Endothelial cell of umbilical vein (primary cell): Measurements from ENCODE around the gene FMNL2. TPM values are rescaled to one million over a fixed set of nuclear protein-coding genes. Genes with fewer than 3 reads are reported as not detected.

ENCODE experiments used
- BruUV-seq: library from RNA; stranded (reverse); fragments of 400-500 nt; replicated peaks from 2 replicates; lab custom pipeline; 2021; lab: Mats Ljungman, UMichigan
- CTCF ChIA-PET: fragments of 300-600, 350-600 bp; sonication (Branson Sonifier 250); formaldehyde crosslinking; loops from one replicate; lab custom pipeline; 2021; ENCODE audit warnings: antibody characterized with exemption, inconsistent platforms; lab: Charles Lee
- POLR2A ChIA-PET: fragments of 300-600, 350-600 bp; sonication (Branson Sonifier 250); formaldehyde crosslinking; loops from one replicate; lab custom pipeline; 2021; ENCODE audit warnings: antibody characterized with exemption, inconsistent platforms; lab: Charles Lee
- DNase-seq: peaks from one replicate; pipeline ENCODE4 v3.0.0-alpha.2; 2011; ENCODE audit warnings: low read depth, low spot score
- FAIRE-seq: peaks from 2 replicates; lab custom pipeline; 2011; peaks lifted over from hg19 to GRCh38; lab: Jason Lieb, UNC
- H2AFZ ChIP-seq: 2 replicates; pipeline ENCODE4 v1.6.0; 2012; ENCODE audit warnings: low read depth, low read length, control low read depth, inconsistent platforms
- H3K27ac ChIP-seq: 2 replicates; pipeline ENCODE4 v1.5.1; 2011; ENCODE audit warnings: low read depth, mild to moderate bottlenecking, control low read depth, low read length, moderate library complexity; ENCODE audit not compliant: insufficient read depth
- H3K27me3 ChIP-seq, 2 experiments: 2 replicates each; pipeline versions ENCODE4 v1.6.0 to v1.6.1; 2011; ENCODE audit warnings: low read length in 2 of 2, mixed read lengths in 1 of 2; ENCODE audit not compliant: control insufficient read depth in 2 of 2, insufficient read depth in 2 of 2
- H3K36me3 ChIP-seq, 2 experiments: 2 replicates in 1 of 2; 3 replicates in 1 of 2; pipeline ENCODE4 v1.5.1; 2011; ENCODE audit warnings: low read length in 2 of 2, mild to moderate bottlenecking in 1 of 2, moderate library complexity in 1 of 2; ENCODE audit not compliant: control insufficient read depth in 2 of 2, insufficient read depth in 2 of 2; ENCODE audit errors: extremely low read depth in 1 of 2
- H3K4me1 ChIP-seq: 3 replicates; pipeline ENCODE4 v1.5.1; 2011; ENCODE audit warnings: mild to moderate bottlenecking, low read length; ENCODE audit not compliant: control insufficient read depth, insufficient read depth; ENCODE audit errors: extremely low read depth
- H3K4me2 ChIP-seq: 2 replicates; pipeline ENCODE4 v1.6.1; 2011; ENCODE audit warnings: low read length, control low read depth, mixed read lengths; ENCODE audit not compliant: insufficient read depth
- H3K4me3 ChIP-seq, 3 experiments: fragments of 200-600 bp in 1 of 3; sonication (generic), shearing (Covaris generic) in 1 of 3; replicated peaks in 1 of 3; 2 replicates each; pipeline ENCODE4 v1.5.1; 2011 to 2016; ENCODE audit warnings: control low read depth in 3 of 3, low read length in 3 of 3, mild to moderate bottlenecking in 2 of 3, inconsistent platforms in 1 of 3, low read depth in 1 of 3, moderate library complexity in 1 of 3; ENCODE audit not compliant: insufficient read depth in 1 of 3
- H3K79me2 ChIP-seq: 2 replicates; pipeline ENCODE4 v1.6.0; 2012; ENCODE audit warnings: low read length, inconsistent platforms; ENCODE audit not compliant: control insufficient read depth, insufficient read depth
- H3K9ac ChIP-seq: replicated peaks from 2 replicates; pipeline ENCODE3; 2011; ENCODE audit warnings: low read length, control low read depth; ENCODE audit not compliant: insufficient read depth; ENCODE audit errors: extremely low read depth
- H3K9me1 ChIP-seq: replicated peaks from 3 replicates; pipeline ENCODE4 v1.6.0; 2011; ENCODE audit warnings: mild to moderate bottlenecking, low read length; ENCODE audit not compliant: control insufficient read depth, insufficient read depth; ENCODE audit errors: extremely low read depth
- H3K9me3 ChIP-seq: replicated peaks from 2 replicates; pipeline ENCODE4 v1.5.1; 2012; ENCODE audit warnings: low read length, inconsistent platforms; ENCODE audit not compliant: control insufficient read depth, insufficient read depth
- H4K20me1 ChIP-seq: replicated peaks from 2 replicates; pipeline ENCODE3; 2011; ENCODE audit warnings: mild to moderate bottlenecking, low read length; ENCODE audit not compliant: control insufficient read depth, insufficient read depth; ENCODE audit errors: extremely low read depth
- EZH2 ChIP-seq: IDR thresholded peaks from 2 replicates; pipeline ENCODE4 v1.6.1; 2012; ENCODE audit warnings: borderline replicate concordance, low read depth, mild to moderate bottlenecking, moderate library complexity, low read length, inconsistent platforms; ENCODE audit not compliant: severe bottlenecking
- FOS ChIP-seq: IDR thresholded peaks from 2 replicates; pipeline ENCODE4 v1.6.1; 2011; ENCODE audit warnings: mild to moderate bottlenecking, low read length, moderate library complexity, borderline replicate concordance; ENCODE audit not compliant: insufficient read depth
- GATA2 ChIP-seq: IDR thresholded peaks from 2 replicates; pipeline ENCODE4 v1.7.0; 2011; ENCODE audit warnings: low read depth, mild to moderate bottlenecking, moderate library complexity, mixed read lengths, low read length; ENCODE audit not compliant: insufficient read length, insufficient read depth
- JUN ChIP-seq: IDR thresholded peaks from 2 replicates; pipeline ENCODE4 v1.6.1; 2011; ENCODE audit warnings: borderline replicate concordance, low read depth; ENCODE audit not compliant: insufficient read length, insufficient read depth
- MYC ChIP-seq: IDR thresholded peaks from one replicate; pipeline ENCODE4 v1.6.1; 2011; ENCODE audit warnings: mild to moderate bottlenecking, low read depth, low read length
- POLR2A ChIP-seq: IDR thresholded peaks from 2 replicates; pipeline ENCODE4 v1.6.1; 2012; ENCODE audit warnings: low read depth, mild to moderate bottlenecking, control low read depth, low read length
- POLR2AphosphoS5 ChIP-seq: IDR thresholded peaks from 2 replicates; pipeline ENCODE4 v1.6.1; 2012; ENCODE audit warnings: low read depth, mild to moderate bottlenecking, control low read depth, low read length, moderate library complexity; ENCODE audit not compliant: insufficient read depth
- dilution Hi-C: fragments of 300-500 bp; cut with MboI; formaldehyde crosslinking; loops from one replicate; pipeline ENCODE4 v1.15.0; 2019; ENCODE audit warnings: low sequenced_read_pairs; ENCODE audit not compliant: extremely low pct_ligation_motif_present
- intact Hi-C: fragments of 100-400 bp; cut with micrococcal nuclease; formaldehyde crosslinking; loops from one replicate; pipeline ENCODE4 v1.10.0; 2022
- polyA plus RNA-seq, 4 experiments: library from polyadenylated mRNA; depleted of rRNA in 3 of 4; stranded (reverse) in 3 of 4; unstranded in 1 of 4; fragments of >200 nt; gene quantifications; 2 replicates each; pipeline versions ENCODE4 v1.2.1 to v1.2.3, GENCODE V29; 2011 to 2012; ENCODE audit warnings: missing spikeins in 1 of 4
- total RNA-seq: library from RNA; stranded (reverse); gene quantifications from 2 replicates; pipeline ENCODE4 v1.2.3, GENCODE V29; 2021
- TF ChIP-seq, protein P1 (sequence below), 2 donors: IDR thresholded peaks; 1 replicate in 1 of 2; 2 replicates in 1 of 2; pipeline ENCODE4 v1.5.1; 2011; ENCODE audit warnings: low read length in 2 of 2, mild to moderate bottlenecking in 2 of 2, moderate library complexity in 2 of 2, control low read depth in 1 of 2, inconsistent platforms in 1 of 2, low read depth in 1 of 2; ENCODE audit not compliant: insufficient read depth in 1 of 2; ENCODE audit errors: extremely low read depth in 1 of 2
- TF ChIP-seq, protein P2 (sequence below): IDR thresholded peaks from 2 replicates; pipeline ENCODE4 v1.6.1; 2011; ENCODE audit not compliant: insufficient read depth, insufficient read length

The FMNL2 gene
- total and polyA plus RNA-seq, 2 donors (not counting 3 experiments of a cell fraction or from before 2014, with no cell fraction given), result 8.3 to 28.0 TPM

DNA sequence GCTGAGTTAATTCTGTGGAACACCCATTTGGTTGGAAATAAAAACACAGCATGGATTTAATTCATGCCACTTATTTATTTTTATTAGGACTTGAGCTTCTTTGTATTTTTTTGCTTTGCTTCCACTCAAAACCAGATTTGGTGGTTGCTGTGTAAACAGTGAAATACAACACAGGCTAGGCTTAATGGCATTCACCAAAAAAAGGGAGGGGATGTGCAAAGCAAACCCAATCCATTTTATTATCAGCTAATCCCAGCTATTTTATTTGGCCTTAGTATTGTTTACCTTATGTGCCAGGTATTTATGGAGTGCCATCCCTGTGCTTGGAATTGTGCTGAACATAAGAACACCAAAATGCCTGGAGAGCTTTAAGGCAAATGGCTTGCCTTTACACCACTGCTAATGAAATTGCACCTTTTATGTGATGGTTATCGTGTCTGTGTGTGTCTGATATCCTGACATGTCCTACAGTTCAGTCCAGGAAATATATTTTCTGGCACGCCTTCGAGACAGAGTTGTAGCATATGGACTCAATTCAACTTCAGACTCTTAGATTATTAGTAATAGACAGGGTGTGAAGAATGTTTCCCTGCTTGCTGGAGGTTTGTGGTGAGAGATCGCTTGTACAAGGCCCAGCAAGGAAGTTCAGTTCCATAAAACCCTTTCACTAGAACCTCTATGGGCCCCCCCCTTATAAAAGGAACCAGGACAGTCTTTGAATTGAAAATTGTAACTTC, 282.6 kb downstream of the FMNL2 start:
- no TSS peak for BruUV-seq
- dilution Hi-C loops, result no loop called here
- intact Hi-C loops, result no loop called here
- Histone ChIP-seq H3K9me1 (no peaks in the 10 kb centered on the region), H3K9ac (no peak overlapping the region), H3K4me1 (peaks cover 4% of the 10 kb centered on the region), H3K79me2 (no peaks in the 10 kb centered on the region), H3K4me3 (no peak overlapping the region), H3K27ac (no peak overlapping the region), H2AFZ (no peak overlapping the region), H3K4me2 (no peak overlapping the region), H3K9me3 (no peaks in the 10 kb centered on the region), H3K36me3 (peaks cover 8 to 12% of the 10 kb centered on the region in 2 experiments), H3K27me3 (no peaks in the 10 kb centered on the region), H4K20me1 (no peaks in the 10 kb centered on the region)
- no peak for FAIRE-seq
- DNase-seq, result peak; percentile 44
- ChIA-PET POLR2A (interaction anchor here (1.0 kb wide), 1 partner anchor 11 kb away, joined by 3 read pairs; no protein-coding TSS in a partner anchor), CTCF (interaction anchor here (1.3 to 1.7 kb wide), 2 partner anchors 10 to 18 kb away, joined by 4 to 11 read pairs; no protein-coding TSS in a partner anchor)
- TF ChIP-seq, protein P1, sequence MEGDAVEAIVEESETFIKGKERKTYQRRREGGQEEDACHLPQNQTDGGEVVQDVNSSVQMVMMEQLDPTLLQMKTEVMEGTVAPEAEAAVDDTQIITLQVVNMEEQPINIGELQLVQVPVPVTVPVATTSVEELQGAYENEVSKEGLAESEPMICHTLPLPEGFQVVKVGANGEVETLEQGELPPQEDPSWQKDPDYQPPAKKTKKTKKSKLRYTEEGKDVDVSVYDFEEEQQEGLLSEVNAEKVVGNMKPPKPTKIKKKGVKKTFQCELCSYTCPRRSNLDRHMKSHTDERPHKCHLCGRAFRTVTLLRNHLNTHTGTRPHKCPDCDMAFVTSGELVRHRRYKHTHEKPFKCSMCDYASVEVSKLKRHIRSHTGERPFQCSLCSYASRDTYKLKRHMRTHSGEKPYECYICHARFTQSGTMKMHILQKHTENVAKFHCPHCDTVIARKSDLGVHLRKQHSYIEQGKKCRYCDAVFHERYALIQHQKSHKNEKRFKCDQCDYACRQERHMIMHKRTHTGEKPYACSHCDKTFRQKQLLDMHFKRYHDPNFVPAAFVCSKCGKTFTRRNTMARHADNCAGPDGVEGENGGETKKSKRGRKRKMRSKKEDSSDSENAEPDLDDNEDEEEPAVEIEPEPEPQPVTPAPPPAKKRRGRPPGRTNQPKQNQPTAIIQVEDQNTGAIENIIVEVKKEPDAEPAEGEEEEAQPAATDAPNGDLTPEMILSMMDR (IDR thresholded peaks at IDR 0.05; ENCODE audit: extremely low read depth in 1 of 2, insufficient read depth in 1 of 2, low read depth in 1 of 2, low read length in 2 of 2), result no peak
- TF ChIP-seq POLR2AphosphoS5 (no peak), EZH2 (no peak), MYC (no peak), POLR2A (no peak), GATA2 (no peak), FOS (no peak), JUN (no peak)
- TF ChIP-seq, protein P2, sequence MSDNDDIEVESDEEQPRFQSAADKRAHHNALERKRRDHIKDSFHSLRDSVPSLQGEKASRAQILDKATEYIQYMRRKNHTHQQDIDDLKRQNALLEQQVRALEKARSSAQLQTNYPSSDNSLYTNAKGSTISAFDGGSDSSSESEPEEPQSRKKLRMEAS, result no peak
